HepG2 (cell line): ENCODE results near the gene ITIH1. TPM values are rescaled to one million over a fixed set of nuclear protein-coding genes. Genes with fewer than 3 reads are reported as not detected.
A peak's percentile ranks its signal among the peaks of the same experiment; 100 is the strongest.

Source experiments
- BCL6 ChIP-seq: IDR thresholded peaks from 2 replicates; pipeline ENCODE4 v1.6.1; 2016; ENCODE audit warnings: missing genetic modification reagents, missing compliant biosample characterization
- DR1 ChIP-seq: sonication (generic); formaldehyde crosslinking; IDR thresholded peaks from 2 replicates; pipeline ENCODE4 v1.8.0; 2021; ENCODE audit warnings: mild to moderate bottlenecking, missing genetic modification reagents, inconsistent platforms
- ELF3 ChIP-seq: IDR thresholded peaks from 2 replicates; pipeline ENCODE4 v1.6.1; 2016; ENCODE audit warnings: missing genetic modification reagents, missing compliant biosample characterization
- ETV5 ChIP-seq: IDR thresholded peaks from 2 replicates; pipeline ENCODE4 v1.6.1; 2018; ENCODE audit warnings: missing biosample characterization, missing genetic modification reagents, inconsistent platforms, borderline replicate concordance
- FOXK1 ChIP-seq: sonication (generic); formaldehyde crosslinking; IDR thresholded peaks from 2 replicates; pipeline ENCODE4 v1.4.0; 2020; ENCODE audit warnings: low read depth, missing genetic modification reagents, borderline replicate concordance
- FOXP4 ChIP-seq: sonication (generic); formaldehyde crosslinking; IDR thresholded peaks from 2 replicates; pipeline ENCODE4 v1.4.0; 2020; ENCODE audit warnings: missing genetic modification reagents
- HDAC1 ChIP-seq: sonication (generic); formaldehyde crosslinking; IDR thresholded peaks from 2 replicates; pipeline ENCODE4 v1.5.1; 2020; ENCODE audit warnings: mild to moderate bottlenecking, missing genetic modification reagents
- HIC2 ChIP-seq: sonication (generic); formaldehyde crosslinking; IDR thresholded peaks from 2 replicates; pipeline ENCODE4 v1.9.0; 2022; ENCODE audit warnings: low read depth, missing genetic modification reagents
- IKZF1 ChIP-seq: fragments of 450-650 bp; IDR thresholded peaks from 2 replicates; pipeline ENCODE4 v1.7.1; 2016
- KAT8 ChIP-seq: IDR thresholded peaks from 2 replicates; pipeline ENCODE4 v1.6.1; 2016; ENCODE audit warnings: missing genetic modification reagents, missing compliant biosample characterization
- SKIL ChIP-seq: sonication (generic); formaldehyde crosslinking; IDR thresholded peaks from 2 replicates; pipeline ENCODE4 v1.8.0; 2022; ENCODE audit warnings: missing genetic modification reagents, mild to moderate bottlenecking, moderate library complexity, borderline replicate concordance
- SP5 ChIP-seq: IDR thresholded peaks from 2 replicates; pipeline ENCODE4 v1.6.1; 2016; ENCODE audit warnings: low read depth, borderline replicate concordance
- XBP1 ChIP-seq: sonication (generic); formaldehyde crosslinking; IDR thresholded peaks from 2 replicates; pipeline ENCODE4 v1.5.0; 2020; ENCODE audit warnings: missing genetic modification reagents
- ZNF276 ChIP-seq: sonication (generic); formaldehyde crosslinking; IDR thresholded peaks from 2 replicates; pipeline ENCODE4 v1.4.0; 2020; ENCODE audit warnings: mild to moderate bottlenecking, low read depth, missing genetic modification reagents
- ZNF709 ChIP-seq: sonication (generic); formaldehyde crosslinking; IDR thresholded peaks from 2 replicates; pipeline ENCODE4 v1.5.0; 2020; ENCODE audit warnings: mild to moderate bottlenecking, missing genetic modification reagents
- ZNF710 ChIP-seq: sonication (generic); formaldehyde crosslinking; IDR thresholded peaks from 2 replicates; pipeline ENCODE4 v1.5.0; 2020; ENCODE audit warnings: mild to moderate bottlenecking, missing genetic modification reagents, borderline replicate concordance
- ZNF891 ChIP-seq: sonication (generic); formaldehyde crosslinking; IDR thresholded peaks from 2 replicates; pipeline ENCODE4 v1.5.0; 2020; ENCODE audit warnings: mild to moderate bottlenecking, missing genetic modification reagents
- polyA plus RNA-seq, 8 experiments: library from polyadenylated mRNA; depleted of rRNA in 3 of 8; stranded (reverse) in 7 of 8; unstranded in 1 of 8; fragments of >200 nt; fragmentation: Illumina TruSeq in 4 of 8; extraction: Trizol in 4 of 8; gene quantifications; 2 replicates each; pipeline versions ENCODE4 v1.2.1 to v1.2.3, GENCODE V29; 2011 to 2016; ENCODE audit warnings: low read depth in 4 of 8, missing spikeins in 1 of 8, mixed read lengths in 1 of 8; ENCODE audit not compliant: insufficient read depth in 1 of 8
- total RNA-seq, 5 experiments: library from RNA; depleted of rRNA; stranded (reverse); fragments of >200 nt; fragmentation: Illumina TruSeq; extraction: Trizol; gene quantifications; 2 replicates each; pipeline ENCODE4 v1.2.3, GENCODE V29; 2016; ENCODE audit warnings: low read depth in 1 of 5

ITIH1 gene
- total and polyA plus RNA-seq, 2 of the 13 experiments (the other 11 are each of a cell fraction or from before 2014, with no cell fraction given): 12.3 to 19.6 TPM

GRCh38 chr3:52794612-52795099 is 17.3 kb downstream of the ITIH1 start, which contains the start of gene ITIH3 (continued):
- TF ChIP-seq ZNF276 (no peak), XBP1 (CRISPR knock-in tag) (peak; percentile 16; the same call in 1 of the 2 replicates), IKZF1 (no peak), FOXK1 (CRISPR knock-in tag) (peak; percentile 35; the same call in 1 of the 2 replicates), ELF3 (CRISPR knock-in tag) (peak; percentile 55), ZNF891 (CRISPR knock-in tag) (peak; percentile 39; the same call in 1 of the 2 replicates), ETV5 (CRISPR knock-in tag) (peak; percentile 78), HIC2 (CRISPR knock-in tag) (peak; percentile 62), FOXP4 (CRISPR knock-in tag) (peak; percentile 74), SKIL (CRISPR knock-in tag) (peak; percentile 45), HDAC1 (CRISPR knock-in tag) (peak; percentile 20), BCL6 (CRISPR knock-in tag) (peak; percentile 76), SP5 (CRISPR knock-in tag) (peak; percentile 91), KAT8 (peak; percentile 58; the same call in 1 of the 2 replicates), ZNF709 (CRISPR knock-in tag) (no peak; the same call in 1 of the 2 replicates), ZNF710 (CRISPR knock-in tag) (0 out of 2 replicates have a peak, but pooled peaks have one; percentile 4), DR1 (CRISPR knock-in tag) (peak; percentile 86)
